SK-N-DZ (cell line): ENCODE measurements around the gene ZNF705A.
"Not testable (repeated sequence)": the region's sequence is repeated elsewhere in the genome, so short reads cannot be mapped to it uniquely, and the experiment has no call there.

Experiments used
- DNase-seq: peaks from one replicate; pipeline ENCODE4 v3.0.0-alpha.2; 2015; ENCODE audit warnings: low spot score

The ZNF705A gene

DNA sequence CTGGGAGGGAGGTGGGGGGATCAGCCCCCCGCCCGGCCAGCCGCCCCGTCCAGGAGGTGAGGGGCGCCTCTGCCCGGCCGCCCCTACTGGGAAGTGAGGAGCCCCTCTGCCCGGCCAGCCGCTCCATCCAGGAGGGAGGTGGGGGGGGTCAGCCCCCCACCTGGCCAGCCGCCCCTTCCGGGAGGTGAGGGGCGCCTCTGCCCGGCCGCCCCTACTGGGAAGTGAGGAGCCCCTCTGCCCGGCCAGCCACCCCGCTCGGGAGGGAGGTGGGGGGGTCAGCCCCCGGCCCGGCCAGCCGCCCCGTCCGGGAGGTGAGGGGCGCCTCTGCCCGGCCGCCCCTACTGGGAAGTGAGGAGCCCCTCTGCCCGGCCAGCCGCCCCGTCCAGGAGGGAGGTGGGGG, 27.4 kb downstream of the ZNF705A start:
- not testable (repeated sequence) for DNase-seq

DNA sequence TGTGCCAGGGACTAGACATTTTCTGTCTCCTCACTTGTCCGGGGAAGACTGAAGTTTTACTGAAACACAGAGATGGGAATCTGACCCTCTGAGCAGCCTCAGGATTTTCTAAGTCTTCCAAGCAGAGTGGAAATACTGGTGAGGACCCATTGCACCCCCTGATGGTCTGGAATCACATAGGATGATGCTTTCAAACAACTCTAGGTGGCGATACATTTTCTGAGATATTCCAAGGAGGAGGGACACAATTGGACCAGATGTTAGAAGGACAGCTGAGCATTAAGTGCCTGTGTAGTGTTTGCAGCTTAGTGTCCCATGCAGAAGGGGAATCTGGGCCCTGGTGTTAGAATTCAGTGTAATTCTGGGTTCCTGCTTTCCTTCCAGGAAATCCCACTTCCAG, 31.3 kb downstream of the ZNF705A start:
- not testable (repeated sequence) for DNase-seq

DNA sequence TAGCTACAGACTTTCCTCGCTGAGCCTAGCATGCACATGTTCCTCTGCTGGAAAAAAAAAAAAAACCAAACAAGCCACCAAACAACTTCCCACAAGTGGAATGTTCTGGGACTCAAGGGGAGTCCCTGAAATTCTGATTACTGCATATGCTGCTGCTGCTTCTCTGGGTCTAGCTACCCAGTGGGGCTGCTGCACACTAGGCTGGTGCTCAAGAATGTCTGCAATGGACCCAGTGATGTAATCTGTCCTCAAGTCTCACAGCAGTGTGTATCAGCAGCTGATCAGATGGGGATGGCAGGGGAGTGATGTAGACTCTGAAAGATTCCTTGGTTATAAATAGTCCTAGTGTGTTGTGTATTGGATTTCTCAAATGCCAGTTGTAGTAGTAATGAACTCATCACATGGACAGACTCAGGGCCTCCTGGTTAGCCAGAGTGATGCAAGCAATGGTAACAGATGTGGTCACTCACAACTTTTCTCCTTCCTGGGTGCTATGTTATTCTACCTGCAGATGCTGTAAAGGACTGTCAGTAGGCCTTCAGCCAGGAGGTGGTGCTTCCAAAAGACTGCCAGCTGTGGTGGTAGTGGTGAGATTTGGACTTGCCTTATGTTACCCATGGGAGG, 41.0 kb downstream of the ZNF705A start:
- not testable (repeated sequence) for DNase-seq

DNA sequence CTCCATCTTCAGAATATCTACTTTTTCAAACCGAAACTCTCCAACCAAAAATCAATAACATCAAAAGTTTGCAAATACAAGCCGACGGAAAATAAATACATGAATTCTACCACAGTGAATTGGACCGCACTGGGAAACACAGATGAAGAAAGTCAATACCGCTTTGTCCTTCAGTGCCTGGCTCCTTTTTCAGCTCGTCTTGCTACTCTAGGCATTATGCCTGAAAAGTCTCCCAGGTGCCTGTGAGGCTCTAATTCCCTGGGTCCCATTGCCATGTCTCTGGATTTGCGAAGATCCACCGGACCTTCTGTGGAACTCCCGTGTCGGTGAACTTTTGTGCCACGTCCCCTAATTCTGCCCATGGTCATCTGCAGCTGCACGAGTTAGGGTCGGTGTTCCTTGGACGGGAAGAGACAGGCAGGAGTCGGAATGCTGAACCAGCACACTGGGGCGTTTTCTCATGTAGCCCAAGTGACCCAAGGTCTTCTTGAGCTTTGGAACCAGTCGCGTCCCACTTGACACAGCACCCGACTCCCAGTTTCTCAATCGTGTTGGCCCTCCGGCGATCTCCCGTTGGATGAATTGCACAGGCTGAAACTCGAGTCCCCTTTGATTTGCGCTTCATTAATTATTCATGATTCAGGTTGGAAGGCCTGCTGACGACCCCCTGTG, 62.0 kb downstream of the ZNF705A start:
- not testable (repeated sequence) for DNase-seq

DNA sequence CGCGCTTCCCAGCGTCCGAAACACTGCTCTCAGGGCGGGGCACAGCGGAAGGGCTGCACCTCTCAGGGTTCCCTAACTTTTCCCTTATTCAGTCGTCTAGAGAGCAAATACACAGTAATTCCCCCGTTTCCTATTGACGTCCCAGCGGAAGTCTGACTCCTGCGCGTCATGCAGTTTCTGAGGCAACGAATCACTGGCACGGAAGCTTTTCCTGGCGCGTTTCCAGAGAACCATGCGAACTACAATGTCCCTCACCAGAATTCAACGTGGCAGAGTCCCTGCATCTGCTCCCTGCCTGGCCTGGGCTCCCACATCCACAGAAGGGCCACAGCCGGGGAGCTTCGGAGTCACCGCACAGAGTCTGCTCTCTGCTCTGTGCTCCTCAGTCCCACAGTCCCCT, 64.6 kb downstream of the ZNF705A start:
- DNase-seq: not testable (repeated sequence)

DNA sequence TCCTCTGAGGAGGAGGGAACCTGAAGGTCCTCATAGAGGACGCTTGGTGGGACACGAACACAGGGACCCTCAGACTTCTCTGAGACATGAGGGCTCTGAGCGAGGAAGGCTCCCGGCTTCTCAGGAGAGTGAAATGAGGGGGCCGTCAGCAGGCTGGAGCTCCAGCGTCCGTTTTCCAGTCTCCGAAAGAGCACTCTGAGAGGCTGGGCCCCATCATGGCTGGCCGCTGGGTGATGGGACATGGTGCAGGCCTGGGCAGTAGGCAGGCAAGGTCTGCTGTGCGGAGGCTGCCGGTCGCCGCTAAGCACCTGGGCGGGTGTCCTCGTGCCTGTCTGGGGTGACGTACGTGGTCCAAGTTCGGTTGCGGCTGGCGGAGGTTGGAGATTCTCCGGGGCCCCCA, 65.0 kb downstream of the ZNF705A start:
- DNase-seq: not testable (repeated sequence)

DNA sequence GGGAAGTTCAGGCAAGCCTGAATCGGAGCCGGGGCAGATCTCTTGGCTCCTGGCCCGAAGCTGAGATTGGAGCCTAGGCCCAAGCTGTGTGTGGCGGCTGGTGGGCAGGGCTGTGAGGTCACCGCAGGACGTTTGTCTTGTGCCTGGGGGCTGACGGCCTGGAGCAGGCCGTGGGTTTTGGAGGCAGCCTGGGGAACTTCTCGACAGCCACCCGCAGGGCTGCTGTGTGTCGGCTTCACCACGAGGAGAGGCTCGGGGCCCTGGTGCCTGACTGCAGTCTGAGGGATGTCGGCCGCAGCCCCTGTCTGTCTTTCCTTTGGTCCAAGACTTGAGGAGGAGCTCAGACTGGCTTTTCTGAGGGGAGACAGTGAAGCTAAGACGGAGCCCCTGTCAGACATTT, 65.5 kb downstream of the ZNF705A start:
- not testable (repeated sequence) for DNase-seq

DNA sequence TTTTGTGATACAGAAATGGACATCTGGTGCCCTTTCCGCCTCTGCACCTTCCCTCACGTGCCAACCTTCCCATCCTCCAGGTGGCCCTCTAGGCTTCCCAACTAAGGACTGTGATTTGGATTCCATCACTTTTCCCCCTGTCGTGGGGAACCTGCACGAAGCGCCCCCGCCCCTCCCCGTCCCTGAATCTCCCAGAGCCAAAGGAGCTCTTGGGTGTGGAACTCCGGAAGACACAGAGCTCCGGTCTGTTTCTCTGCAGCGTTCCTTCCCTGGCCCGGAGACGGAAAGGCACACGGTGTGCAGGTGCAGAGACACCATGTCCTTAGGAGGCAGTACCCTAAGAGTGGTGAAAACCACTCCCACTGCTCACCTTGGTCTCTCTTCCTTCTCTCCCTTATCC, 66.8 kb downstream of the ZNF705A start:
- not testable (repeated sequence) for DNase-seq

DNA sequence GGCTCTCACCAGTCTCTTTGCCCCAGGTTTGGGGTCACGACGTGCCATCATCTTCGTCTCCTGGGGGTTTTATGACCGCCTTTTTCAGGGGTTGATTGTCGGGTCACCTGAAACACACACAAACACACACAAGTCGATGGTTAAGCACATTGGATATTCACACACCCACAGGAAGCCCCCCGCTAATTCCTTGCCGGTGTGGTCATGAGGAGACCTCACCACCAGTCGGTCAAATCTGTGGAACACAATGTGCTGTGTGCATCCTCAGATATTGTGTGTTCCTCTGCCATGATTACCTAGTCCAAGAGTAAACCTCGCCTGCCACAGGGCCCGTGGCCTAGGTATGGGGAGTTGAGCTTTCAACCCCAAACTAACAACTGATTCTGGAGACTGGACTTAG, 68.0 kb downstream of the ZNF705A start:
- not testable (repeated sequence) for DNase-seq

DNA sequence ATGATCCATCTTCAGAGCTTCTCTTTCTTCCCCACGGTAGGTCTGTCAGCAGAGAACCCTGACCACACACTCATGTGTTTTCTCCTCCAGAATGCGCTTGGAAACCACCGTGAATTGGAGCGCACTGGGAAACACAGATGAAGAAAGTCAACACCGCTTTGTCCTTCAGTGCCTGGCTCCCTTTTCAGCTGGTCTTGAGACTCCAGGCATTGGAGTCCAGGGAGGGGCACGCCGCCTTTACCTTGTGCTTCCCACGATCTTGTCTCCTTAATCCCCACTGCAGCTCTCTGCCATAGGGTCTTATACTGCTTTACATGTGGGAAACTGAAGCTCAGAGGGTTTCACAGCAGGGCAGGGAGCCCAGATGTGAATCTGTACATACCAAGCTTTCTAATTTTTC, 69.5 kb downstream of the ZNF705A start:
- no peak for DNase-seq

DNA sequence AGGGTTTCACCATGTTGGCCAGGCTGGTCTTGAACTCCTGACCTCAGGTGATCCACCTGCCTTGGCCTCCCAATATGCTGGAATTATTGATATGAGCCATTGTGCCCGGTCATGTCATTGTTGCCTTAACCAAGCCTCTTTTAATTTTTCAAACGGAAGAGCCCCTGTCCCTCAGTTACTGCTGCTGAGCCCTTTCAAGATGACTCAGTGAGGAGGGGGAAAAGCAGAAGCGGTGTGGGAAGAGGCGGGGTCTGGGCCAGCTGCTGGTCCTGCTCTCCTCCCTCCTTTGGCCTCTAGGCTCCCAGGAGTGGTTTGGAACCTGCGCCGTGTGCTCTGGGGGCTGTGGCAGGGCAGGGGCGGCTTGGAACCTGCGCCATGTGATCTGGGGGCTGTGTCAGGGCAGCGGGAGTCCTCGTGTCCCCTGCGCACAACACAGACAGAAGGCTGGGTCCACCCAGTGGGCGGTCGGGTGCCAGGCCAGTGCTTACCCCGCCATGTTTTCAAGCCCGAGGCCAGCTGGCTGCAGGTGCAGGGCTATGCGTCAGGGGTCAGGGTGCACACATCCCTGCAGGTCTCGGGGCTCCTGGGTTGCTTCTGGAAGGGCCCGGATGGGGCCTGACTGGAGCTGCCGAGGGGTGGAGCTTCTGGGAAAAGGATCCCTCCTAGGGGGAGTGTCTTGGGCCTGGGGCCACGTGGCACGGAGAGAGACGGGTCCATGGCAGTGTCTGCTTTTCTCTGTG, 70.3 kb downstream of the ZNF705A start, which contains the start of gene FAM90A1:
FAM90A1 (minus strand) TSS at position 627 of the 740 bp plus-strand sequence. CDS start 2,786 bp downstream, outside the sequence.
- not testable (repeated sequence) for DNase-seq

DNA sequence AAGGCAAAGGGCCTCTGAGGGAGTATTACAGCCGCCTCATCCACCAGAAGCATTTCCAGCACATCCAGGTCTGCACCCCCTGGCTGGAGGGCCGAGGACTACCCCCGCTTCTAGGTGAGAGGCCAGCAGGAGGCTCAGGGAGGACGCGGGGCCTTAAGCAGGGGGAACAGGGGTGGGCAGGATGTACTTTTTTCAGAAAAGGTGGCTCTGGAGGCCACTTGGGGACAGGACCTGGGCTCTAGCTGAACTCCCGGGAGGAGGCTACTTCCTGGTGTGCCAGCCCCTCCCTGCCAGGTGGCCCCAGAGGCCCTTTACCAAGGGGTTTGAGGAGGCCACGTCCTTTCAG, 70.9 kb downstream of the ZNF705A start:
- not testable (repeated sequence) for DNase-seq

DNA sequence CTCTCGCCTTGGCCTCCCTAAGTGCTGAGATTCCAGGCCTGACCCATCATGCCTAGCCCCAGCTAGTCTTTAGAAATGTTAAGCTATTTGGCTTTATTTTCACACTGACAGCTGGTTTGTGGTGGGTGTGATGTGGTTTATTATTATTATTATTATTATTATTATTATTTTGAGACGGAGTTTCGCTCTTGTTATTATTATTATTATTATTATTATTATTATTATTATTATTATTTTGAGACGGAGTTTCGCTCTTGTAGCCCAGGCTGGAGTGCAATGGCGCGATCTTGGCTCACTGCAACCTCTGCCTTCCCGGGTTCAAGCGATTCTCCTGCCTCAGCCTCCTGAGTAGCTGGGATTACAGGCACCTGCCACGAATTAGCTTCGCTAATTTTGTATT, 71.8 kb downstream of the ZNF705A start:
- not testable (repeated sequence) for DNase-seq

DNA sequence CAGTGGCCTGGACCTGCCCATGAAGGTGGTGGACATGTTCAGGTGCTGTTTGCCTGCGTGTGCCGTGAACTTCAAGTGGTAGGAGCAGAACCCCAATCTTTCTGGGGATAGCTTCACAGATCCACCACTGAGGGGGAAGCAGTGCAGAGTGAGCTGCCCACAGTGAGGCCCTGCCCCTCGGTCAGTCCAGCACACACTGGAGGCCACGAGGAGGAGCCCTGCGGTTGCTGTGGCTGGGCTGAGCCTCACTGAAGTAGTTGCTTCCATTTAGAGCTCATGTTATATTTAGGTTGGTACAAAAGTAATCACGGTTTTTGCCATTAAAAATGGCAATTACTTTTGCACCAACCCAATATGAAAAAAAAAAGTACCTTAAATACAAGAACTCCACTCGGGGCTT, 72.7 kb downstream of the ZNF705A start:
- not testable (repeated sequence) for DNase-seq
